Activated CD8-positive, alpha-beta T cell treated with anti-CD3 and anti-CD28 coated beads for 36 hours (primary cell): ENCODE data around the gene CAND2. TPM values are rescaled to one million over a fixed set of nuclear protein-coding genes. Genes with fewer than 3 reads are reported as not detected.

ENCODE experiments used
- ATAC-seq: fragments of 200-7000 bp; cut with Tn5 transposase; one replicate; pipeline ENCODE4 v1.10.0; 2021; ENCODE audit warnings: mild to moderate bottlenecking, moderate library complexity
- CTCF ChIA-PET: fragments of 350-600 bp; sonication (Branson Sonifier 250); formaldehyde crosslinking; loops from one replicate; lab custom pipeline; 2021; ENCODE audit warnings: antibody characterized with exemption; lab: Charles Lee
- POLR2A ChIA-PET: fragments of 350-600 bp; sonication (Branson Sonifier 250); formaldehyde crosslinking; loops from one replicate; lab custom pipeline; 2021; ENCODE audit warnings: antibody characterized with exemption; lab: Charles Lee
- DNase-seq: peaks from one replicate; pipeline ENCODE4 v3.0.0-alpha.2; 2020
- H3K27ac Mint-ChIP-seq: one replicate; pipeline ENCODE4 v1.8.0; 2021; ENCODE audit warnings: mild to moderate bottlenecking, mixed read lengths
- H3K27me3 Mint-ChIP-seq: one replicate; pipeline ENCODE4 v1.8.0; 2021; ENCODE audit warnings: mixed read lengths
- H3K36me3 Mint-ChIP-seq: one replicate; pipeline ENCODE4 v1.8.0; 2021; ENCODE audit warnings: low read depth, mixed read lengths
- H3K4me1 Mint-ChIP-seq: one replicate; pipeline ENCODE4 v1.8.0; 2021; ENCODE audit warnings: low read depth, mixed read lengths
- H3K4me3 Mint-ChIP-seq: one replicate; pipeline ENCODE4 v1.8.0; 2021; ENCODE audit warnings: mild to moderate bottlenecking, moderate library complexity, mixed read lengths
- H3K9me3 Mint-ChIP-seq: one replicate; pipeline ENCODE4 v1.8.0; 2021; ENCODE audit warnings: mixed read lengths
- CTCF ChIP-seq: fragments of 200-600 bp; IDR thresholded peaks from one replicate; pipeline ENCODE4 v1.8.0; 2022; ENCODE audit warnings: antibody characterized with exemption, mild to moderate bottlenecking
- intact Hi-C: fragments of 100-400 bp; cut with micrococcal nuclease; formaldehyde crosslinking; loops from one replicate; pipeline ENCODE4 v1.10.0; 2022
- total RNA-seq, 2 experiments: library from RNA; stranded (reverse); gene quantifications; one replicate each; pipeline ENCODE4 v1.2.3, GENCODE V29; 2021

The CAND2 gene
- total RNA-seq, 2 experiments from 2014 or later: 1.5 to 1.9 TPM

DNA sequence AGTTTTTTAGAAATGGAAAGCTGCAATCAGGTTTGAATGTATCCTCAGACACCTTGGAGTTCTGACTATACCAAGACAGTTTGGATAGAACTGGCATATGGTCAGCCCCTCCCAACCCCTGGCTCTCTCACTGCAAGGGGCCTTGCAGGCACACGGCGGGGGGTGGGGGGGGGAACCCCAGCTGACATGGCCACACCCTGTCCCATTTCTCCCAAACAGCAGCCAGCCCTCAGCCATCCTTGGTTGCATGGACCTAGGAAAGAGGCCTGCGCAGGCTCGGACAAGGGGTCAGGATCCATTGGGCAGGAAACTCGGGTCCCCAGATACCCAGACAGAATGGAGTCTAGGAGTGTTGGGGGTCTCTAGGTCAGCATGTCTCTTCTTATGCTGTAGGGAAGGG lies 14.5 kb downstream of the CAND2 start:
- Mint-ChIP-seq H3K9me3 (no peaks in the 10 kb centered on the region), H3K27ac (peak overlapping the region; percentile 54), H3K4me1 (peaks cover 7% of the 10 kb centered on the region), H3K4me3 (peak overlapping the region; percentile 59), H3K36me3 (no peaks in the 10 kb centered on the region), H3K27me3 (no peaks in the 10 kb centered on the region)
- intact Hi-C loops: no loop called here
- DNase-seq (no peak), ATAC-seq (no peak)
- TF ChIP-seq CTCF: no peak
- ChIA-PET CTCF (interaction anchor here (0.9 to 4.2 kb wide), 11 partner anchors 11 to 232 kb away, joined by 3 to 38 read pairs (median 17); partner anchors contain the start of genes CAND2 and RPL32), POLR2A (interaction anchor here (1.4 to 15.2 kb wide), 4 partner anchors 15 to 30 kb away, joined by 5 to 155 read pairs (median 10); partner anchors contain the start of gene CAND2)

- Mint-ChIP-seq H3K4me3 (no peak overlapping the region), H3K36me3 (no peaks in the 10 kb centered on the region), H3K27ac (no peak overlapping the region), H3K9me3 (no peaks in the 10 kb centered on the region), H3K27me3 (no peaks in the 10 kb centered on the region), H3K4me1 (peaks cover 7% of the 10 kb centered on the region)
- DNase-seq: no peak
- ATAC-seq: no peak
- ChIA-PET CTCF (interaction anchor here (1.6 to 1.9 kb wide), 2 partner anchors 10 to 25 kb away, joined by 4 to 7 read pairs; no protein-coding TSS in a partner anchor), POLR2A (interaction anchor here (0.7 to 15.2 kb wide), 2 partner anchors 21 to 79 kb away, joined by 3 to 155 read pairs; no protein-coding TSS in a partner anchor)
- TF ChIP-seq CTCF: no peak
- intact Hi-C loops: no loop called here
Observed at GRCh38 chr3:12812812-12813211, 16.3 kb downstream of the CAND2 start.

DNA sequence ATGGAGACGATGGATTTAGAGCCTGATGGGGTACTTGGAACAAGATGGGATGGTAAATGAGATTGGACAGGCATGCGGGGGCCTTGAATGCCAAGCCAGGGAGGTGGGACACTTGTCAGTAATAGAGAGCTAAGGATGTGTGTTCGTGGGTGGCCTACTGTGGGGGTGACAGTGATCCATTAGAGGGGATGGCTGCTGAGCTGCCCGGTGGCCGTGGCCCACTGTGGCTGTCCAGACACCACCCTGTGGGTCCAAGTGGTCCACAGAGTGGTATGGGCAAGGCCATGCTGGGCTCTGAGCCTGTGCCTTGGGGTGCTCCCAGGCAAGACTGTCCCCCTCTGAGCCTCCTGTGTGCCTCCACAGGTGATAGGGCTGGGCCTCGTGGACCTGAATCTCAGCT lies 17.5 kb downstream of the CAND2 start:
- POLR2A ChIA-PET: interaction anchor here (15.2 kb wide), 1 partner anchor 20 kb away, joined by 155 read pairs; no protein-coding TSS in a partner anchor
- intact Hi-C loops: no loop called here

DNA sequence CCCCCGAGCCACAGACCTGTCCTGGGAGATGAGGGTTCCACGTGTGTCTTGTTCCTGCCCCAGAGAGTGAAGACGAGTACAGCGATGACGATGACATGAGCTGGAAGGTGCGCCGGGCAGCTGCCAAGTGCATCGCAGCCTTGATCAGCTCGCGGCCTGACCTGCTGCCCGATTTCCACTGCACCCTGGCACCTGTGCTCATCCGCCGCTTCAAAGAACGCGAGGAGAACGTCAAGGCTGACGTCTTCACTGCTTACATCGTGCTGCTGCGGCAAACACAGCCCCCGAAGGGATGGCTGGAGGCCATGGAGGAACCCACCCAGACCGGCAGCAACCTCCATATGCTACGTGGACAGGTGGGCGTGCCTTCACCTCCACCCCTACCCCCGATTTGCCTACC lies 18.6 kb downstream of the CAND2 start:
- POLR2A ChIA-PET: interaction anchor here (0.7 to 15.2 kb wide), 2 partner anchors 11 to 19 kb away, joined by 4 to 155 read pairs; no protein-coding TSS in a partner anchor
- no peaks in the 10 kb centered on the region for H3K9me3 Mint-ChIP-seq

More for the DNA sequence above, 17.5 kb downstream of the CAND2 start:
- peaks cover 7% of the 10 kb centered on the region for H3K4me1 Mint-ChIP-seq
- DNase-seq (no peak), ATAC-seq (no peak)
- no peak overlapping the region for H3K27ac Mint-ChIP-seq
- no peaks in the 10 kb centered on the region for H3K36me3 Mint-ChIP-seq
- no peak overlapping the region for H3K4me3 Mint-ChIP-seq
- H3K9me3 Mint-ChIP-seq: no peaks in the 10 kb centered on the region
- CTCF ChIA-PET: interaction anchor here (1.0 to 1.9 kb wide), 3 partner anchors 16 to 28 kb away, joined by 4 to 7 read pairs (median 7); partner anchors contain the start of gene RPL32
- no peaks in the 10 kb centered on the region for H3K27me3 Mint-ChIP-seq
- TF ChIP-seq CTCF: no peak

More for the DNA sequence above, 18.6 kb downstream of the CAND2 start:
- Mint-ChIP-seq H3K27me3 (no peaks in the 10 kb centered on the region), H3K27ac (no peak overlapping the region), H3K36me3 (no peaks in the 10 kb centered on the region), H3K4me1 (peaks cover 5% of the 10 kb centered on the region), H3K4me3 (no peak overlapping the region)
- TF ChIP-seq CTCF: no peak
- no peak for DNase-seq
- ATAC-seq: no peak
- CTCF ChIA-PET: interaction anchor here (1.8 to 1.9 kb wide), 2 partner anchors 27 to 28 kb away, joined by 7 read pairs; partner anchors contain the start of gene RPL32
- intact Hi-C loops: no loop called here
